LNCAP (cell line): ENCODE data around the gene TMPRSS9.

Experiments
- TF ChIP-seq, protein P1 (sequence below): fragments of 450-650 bp; IDR thresholded peaks from 2 replicates; pipeline ENCODE4 v1.5.1; 2017; ENCODE audit warnings: mild to moderate bottlenecking

The TMPRSS9 gene

GRCh38 chr19:2423071-2423914 lies 63.2 kb downstream of the TMPRSS9 start:
- TF ChIP-seq, protein P1, sequence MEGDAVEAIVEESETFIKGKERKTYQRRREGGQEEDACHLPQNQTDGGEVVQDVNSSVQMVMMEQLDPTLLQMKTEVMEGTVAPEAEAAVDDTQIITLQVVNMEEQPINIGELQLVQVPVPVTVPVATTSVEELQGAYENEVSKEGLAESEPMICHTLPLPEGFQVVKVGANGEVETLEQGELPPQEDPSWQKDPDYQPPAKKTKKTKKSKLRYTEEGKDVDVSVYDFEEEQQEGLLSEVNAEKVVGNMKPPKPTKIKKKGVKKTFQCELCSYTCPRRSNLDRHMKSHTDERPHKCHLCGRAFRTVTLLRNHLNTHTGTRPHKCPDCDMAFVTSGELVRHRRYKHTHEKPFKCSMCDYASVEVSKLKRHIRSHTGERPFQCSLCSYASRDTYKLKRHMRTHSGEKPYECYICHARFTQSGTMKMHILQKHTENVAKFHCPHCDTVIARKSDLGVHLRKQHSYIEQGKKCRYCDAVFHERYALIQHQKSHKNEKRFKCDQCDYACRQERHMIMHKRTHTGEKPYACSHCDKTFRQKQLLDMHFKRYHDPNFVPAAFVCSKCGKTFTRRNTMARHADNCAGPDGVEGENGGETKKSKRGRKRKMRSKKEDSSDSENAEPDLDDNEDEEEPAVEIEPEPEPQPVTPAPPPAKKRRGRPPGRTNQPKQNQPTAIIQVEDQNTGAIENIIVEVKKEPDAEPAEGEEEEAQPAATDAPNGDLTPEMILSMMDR: no peak

DNA sequence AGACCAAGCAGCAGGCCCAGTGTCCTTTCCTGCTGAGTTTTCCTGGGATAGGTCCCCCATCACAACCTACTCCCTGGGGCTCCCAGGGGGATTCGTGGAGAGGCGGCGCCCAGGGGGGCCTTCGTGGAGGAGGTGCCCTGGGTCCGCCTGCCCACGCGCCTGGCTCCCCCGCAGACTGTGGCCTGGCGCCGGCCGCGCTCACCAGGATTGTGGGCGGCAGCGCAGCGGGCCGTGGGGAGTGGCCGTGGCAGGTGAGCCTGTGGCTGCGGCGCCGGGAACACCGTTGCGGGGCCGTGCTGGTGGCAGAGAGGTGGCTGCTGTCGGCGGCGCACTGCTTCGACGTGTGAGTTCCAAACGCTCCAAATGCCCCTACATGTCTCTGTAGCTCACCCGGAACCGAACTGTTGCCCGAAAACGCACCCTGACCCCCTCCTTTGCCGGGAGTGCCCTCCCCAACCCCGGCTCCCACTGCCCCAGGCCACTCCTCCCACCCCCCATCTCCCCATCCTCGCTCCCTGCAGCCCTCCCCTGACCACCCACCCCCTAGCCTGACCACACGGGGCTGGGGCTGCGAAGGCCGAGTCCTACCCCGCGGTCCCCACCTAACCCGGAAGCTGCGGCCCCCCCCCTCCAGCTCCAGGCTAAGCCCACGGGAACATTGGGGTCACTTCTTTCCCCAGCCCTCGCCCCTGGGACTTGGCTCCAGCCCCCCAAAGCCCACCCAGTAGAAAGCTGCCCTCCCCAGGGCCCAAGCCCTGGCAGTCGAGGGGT lies 64.0 kb downstream of the TMPRSS9 start:
- TF ChIP-seq, protein P1: no peak

- TF ChIP-seq, protein P1: no peak
These were observed 64.9 kb downstream of the TMPRSS9 start for GRCh38 chr19:2424686-2425621.

- TF ChIP-seq, protein P1: no peak
These were observed 65.8 kb downstream of the TMPRSS9 start for GRCh38 chr19:2425622-2426581.

- TF ChIP-seq, protein P1: no peak
These were observed 66.8 kb downstream of the TMPRSS9 start for GRCh38 chr19:2426611-2427428.
